Left lung (tissue), 10 donors: ENCODE results near the gene SBNO2. TPM values are rescaled to one million over a fixed set of nuclear protein-coding genes. Genes with fewer than 3 reads are reported as not detected.

ENCODE experiments used
- ATAC-seq: fragments of 200-7000 bp; cut with Tn5 transposase; one replicate; pipeline ENCODE4 v1.9.1; 2020; ENCODE audit warnings: moderate library complexity
- DNase-seq, 4 donors: peaks; one replicate each; pipeline ENCODE4 v3.0.0-alpha.2; 2013 to 2020
- H3K27ac ChIP-seq, 2 donors: fragments of 200-600 bp; sonication (generic) in 1 of 2; one replicate each; pipeline versions ENCODE4 v1.5.0 to v1.8.0; 2020 to 2021
- H3K27me3 ChIP-seq, 2 donors: fragments of 200-600 bp; sonication (generic) in 1 of 2; one replicate each; pipeline versions ENCODE4 v1.5.0 to v1.8.0; 2020 to 2021
- H3K36me3 ChIP-seq, 2 donors: fragments of 200-600 bp; sonication (generic) in 1 of 2; one replicate each; pipeline versions ENCODE4 v1.5.0 to v1.8.0; 2020 to 2021
- H3K4me1 ChIP-seq, 2 donors: fragments of 200-600 bp; one replicate each; pipeline ENCODE4 v1.8.0; 2021
- H3K4me3 ChIP-seq, 2 donors: fragments of 200-600 bp; sonication (generic) in 1 of 2; one replicate each; pipeline versions ENCODE4 v1.5.0 to v1.8.0; 2020 to 2021; ENCODE audit warnings: mild to moderate bottlenecking in 1 of 2
- H3K9me3 ChIP-seq, 2 donors: fragments of 200-600 bp; sonication (generic) in 1 of 2; one replicate each; pipeline versions ENCODE4 v1.5.0 to v1.8.0; 2020 to 2021
- CTCF ChIP-seq, 2 donors: fragments of 200-600 bp; sonication (generic) in 1 of 2; IDR thresholded peaks; one replicate each; pipeline versions ENCODE4 v1.5.0 to v1.8.0; 2021; ENCODE audit warnings: antibody characterized with exemption in 2 of 2
- intact Hi-C, 2 donors: fragments of 100-400 bp; cut with DNase I; formaldehyde crosslinking; loops; one replicate each; pipeline versions ENCODE4 v1.11.2 to v1.14.2; 2022
- polyA plus RNA-seq, 6 donors: library from polyadenylated mRNA; unstranded; fragments of 120-200 nt; gene quantifications; one replicate each; pipeline ENCODE4 v1.2.1, GENCODE V29; 2013; ENCODE audit not compliant: insufficient read length in 6 of 6
- total RNA-seq, 2 donors: library from RNA; stranded (reverse); fragmentation: NEBNext Ultra II Directional; extraction: Animal tissue kit (Norgen Biotek cat#: 25700); gene quantifications; one replicate each; pipeline ENCODE4 v1.2.1, GENCODE V29; 2021
- donor health status: DM: no; HTN: yes; CAD: no.
- donor health status: DM: no; HTN: no; CAD: no.

SBNO2 gene
- total and polyA plus RNA-seq, 8 donors, result 17.9 to 119 (median 23.7) TPM

GRCh38 chr19:1076951-1077350, 97.1 kb downstream of the SBNO2 start:
- Histone ChIP-seq H3K4me1 (peaks cover 12 to 68% of the 10 kb centered on the region in 2 donors), H3K36me3 (peaks cover 0 to 62% of the 10 kb centered on the region in 2 donors), H3K27ac (peak overlapping the region; percentile 42 to 82), H3K9me3 (no peaks in the 10 kb centered on the region), H3K4me3 (peak overlapping the region in 1 of 2 donors; percentile 24), H3K27me3 (no peaks in the 10 kb centered on the region)
- DNase-seq, result peak in 2 of 4 donors; percentile 86 to 93
- intact Hi-C loops, result no loop called here
- no peak for TF ChIP-seq CTCF (IDR thresholded peaks at IDR 0.05)
- ATAC-seq, result peak; percentile 19

GRCh38 chr19:1076046-1076386, 98.1 kb downstream of the SBNO2 start:
- peaks cover 12 to 68% of the 10 kb centered on the region in 2 donors for H3K4me1 ChIP-seq
- ATAC-seq, result peak; percentile 19

GRCh38 chr19:1074544-1075283, 99.4 kb downstream of the SBNO2 start:
- Histone ChIP-seq H3K4me3 (peak overlapping the region in 1 of 2 donors; percentile 30), H3K36me3 (peaks cover 0 to 54% of the 10 kb centered on the region in 2 donors), H3K9me3 (no peaks in the 10 kb centered on the region), H3K4me1 (peaks cover 12 to 79% of the 10 kb centered on the region in 2 donors), H3K27ac (peak overlapping the region; percentile 59 to 82), H3K27me3 (peaks cover 6 to 18% of the 10 kb centered on the region in 2 donors)
- DNase-seq (peak in 3 of 4 donors; percentile 58 to 97 (median 93)), ATAC-seq (peak; percentile 75)
- no peak for TF ChIP-seq CTCF (IDR thresholded peaks at IDR 0.05)
- intact Hi-C loops, result no loop called here

More at GRCh38 chr19:1076046-1076386, 98.1 kb downstream of the SBNO2 start:
- H3K27me3 ChIP-seq, result peaks cover under 1 to 5% of the 10 kb centered on the region in 2 donors
- peak overlapping the region; percentile 59 to 82 for H3K27ac ChIP-seq
- intact Hi-C loops, result no loop called here
- no peak for DNase-seq
- no peak for TF ChIP-seq CTCF (IDR thresholded peaks at IDR 0.05)
- H3K9me3 ChIP-seq, result no peaks in the 10 kb centered on the region
- H3K4me3 ChIP-seq, result no peak overlapping the region
- peaks cover 0 to 60% of the 10 kb centered on the region in 2 donors for H3K36me3 ChIP-seq

GRCh38 chr19:1073956-1074517, 100.0 kb downstream of the SBNO2 start:
- DNase-seq (peak in 1 of 4 donors; percentile 31), ATAC-seq (no peak)
- peaks cover 6 to 25% of the 10 kb centered on the region in 2 donors for H3K27me3 ChIP-seq
- peak overlapping the region in 1 of 2 donors; percentile 30 for H3K4me3 ChIP-seq
- intact Hi-C loops, result no loop called here
- H3K9me3 ChIP-seq, result no peaks in the 10 kb centered on the region
- H3K4me1 ChIP-seq, result peaks cover 12 to 86% of the 10 kb centered on the region in 2 donors
- peaks cover 0 to 47% of the 10 kb centered on the region in 2 donors for H3K36me3 ChIP-seq
- TF ChIP-seq CTCF (IDR thresholded peaks at IDR 0.05), result no peak
- peak overlapping the region; percentile 56 to 82 for H3K27ac ChIP-seq
